IMR-90 (cell line): ENCODE results near the gene GPR27. TPM values are rescaled to one million over a fixed set of nuclear protein-coding genes. Genes with fewer than 3 reads are reported as not detected.

Experiments used
- ATAC-seq: fragments of 200-7000 bp; cut with Tn5 transposase; 2 replicates; pipeline ENCODE4 v1.9.1; 2020; ENCODE audit warnings: low read depth, mild to moderate bottlenecking, moderate library complexity
- BruUV-seq: library from RNA; stranded (reverse); fragments of 400-500 nt; replicated peaks from 2 replicates; lab custom pipeline; 2021; lab: Mats Ljungman, UMichigan
- CTCF ChIA-PET: fragments of 300-600 bp; formaldehyde crosslinking; extraction: SDS; loops from one replicate; lab custom pipeline; 2021; ENCODE audit warnings: antibody characterized with exemption; lab: Yijun Ruan, JAX
- POLR2A ChIA-PET: fragments of 300-600 bp; sonication (Branson Sonifier 250); formaldehyde crosslinking; loops from one replicate; lab custom pipeline; 2022; ENCODE audit warnings: antibody characterized with exemption; ENCODE audit not compliant: unreplicated experiment; lab: Charles Lee
- DNase-seq: peaks from one replicate; pipeline ENCODE4 v3.0.0; 2013
- H2AFZ ChIP-seq: replicated peaks from 2 replicates; pipeline ENCODE3; 2013; ENCODE audit warnings: low read length, mild to moderate bottlenecking; ENCODE audit not compliant: poor library complexity
- H2AK5ac ChIP-seq: 2 replicates; pipeline ENCODE4 v1.6.1; 2013; ENCODE audit warnings: low read depth, low read length, inconsistent platforms
- H2AK9ac ChIP-seq: replicated peaks from 2 replicates; pipeline ENCODE3; 2013; ENCODE audit warnings: mild to moderate bottlenecking, low read depth, low read length, moderate library complexity; ENCODE audit not compliant: poor library complexity
- H2BK120ac ChIP-seq: 2 replicates; pipeline ENCODE4 v1.6.1; 2013; ENCODE audit warnings: low read depth, low read length, inconsistent platforms
- H2BK15ac ChIP-seq: 3 replicates; pipeline ENCODE4 v1.6.1; 2013; ENCODE audit warnings: low read depth, low read length, inconsistent platforms
- H2BK20ac ChIP-seq: 2 replicates; pipeline ENCODE4 v1.6.1; 2013; ENCODE audit warnings: low read depth, mild to moderate bottlenecking, inconsistent platforms, low read length, moderate library complexity
- H2BK5ac ChIP-seq: 2 replicates; pipeline ENCODE4 v1.6.1; 2013; ENCODE audit warnings: mild to moderate bottlenecking, low read depth, low read length, inconsistent platforms; ENCODE audit not compliant: poor library complexity, severe bottlenecking
- H3K14ac ChIP-seq: replicated peaks from 2 replicates; pipeline ENCODE4 v1.6.1; 2013; ENCODE audit warnings: low read depth, low read length, inconsistent platforms
- H3K18ac ChIP-seq: 2 replicates; pipeline ENCODE4 v1.6.1; 2013; ENCODE audit warnings: low read depth, low read length, control low read depth
- H3K23ac ChIP-seq: 2 replicates; pipeline ENCODE4 v1.6.1; 2013; ENCODE audit warnings: low read depth, low read length, inconsistent platforms
- H3K27ac ChIP-seq: 2 replicates; pipeline ENCODE4 v1.5.1; 2013; ENCODE audit warnings: mild to moderate bottlenecking, control low read depth, low read length; ENCODE audit not compliant: insufficient read depth
- H3K27me3 ChIP-seq: 2 replicates; pipeline ENCODE4 v1.6.1; 2013; ENCODE audit warnings: low read length; ENCODE audit not compliant: control insufficient read depth, insufficient read depth
- H3K36me3 ChIP-seq: 2 replicates; pipeline ENCODE4 v1.6.1; 2013; ENCODE audit warnings: low read length, mixed read lengths; ENCODE audit not compliant: control insufficient read depth, insufficient read depth
- H3K4ac ChIP-seq: 2 replicates; pipeline ENCODE4 v1.6.1; 2013; ENCODE audit warnings: low read depth, low read length, inconsistent platforms
- H3K4me1 ChIP-seq: 2 replicates; pipeline ENCODE4 v1.6.1; 2013; ENCODE audit warnings: low read length, mixed read lengths; ENCODE audit not compliant: control insufficient read depth, insufficient read depth
- H3K4me2 ChIP-seq: 2 replicates; pipeline ENCODE4 v1.6.1; 2013; ENCODE audit warnings: low read depth, mild to moderate bottlenecking, control low read depth, low read length, moderate library complexity
- H3K4me3 ChIP-seq: 2 replicates; pipeline ENCODE4 v1.5.1; 2013; ENCODE audit warnings: low read depth, mild to moderate bottlenecking, control low read depth, low read length, moderate library complexity; ENCODE audit not compliant: insufficient read depth
- H3K56ac ChIP-seq: 2 replicates; pipeline ENCODE4 v1.6.1; 2013; ENCODE audit warnings: low read length, inconsistent platforms; ENCODE audit not compliant: insufficient read depth; ENCODE audit errors: extremely low read depth
- H3K79me1 ChIP-seq, 2 experiments: 2 replicates each; pipeline ENCODE4 v1.6.1; 2013; ENCODE audit warnings: low read length in 2 of 2, inconsistent platforms in 1 of 2, low read depth in 1 of 2
- H3K9ac ChIP-seq: 2 replicates; pipeline ENCODE4 v1.6.1; 2013; ENCODE audit warnings: low read depth, low read length, control low read depth
- H3K9me1 ChIP-seq: 2 replicates; pipeline ENCODE4 v1.6.1; 2013; ENCODE audit warnings: low read length, inconsistent platforms; ENCODE audit not compliant: insufficient read depth
- H3K9me3 ChIP-seq: 2 replicates; pipeline ENCODE4 v1.6.1; 2013; ENCODE audit warnings: low read length; ENCODE audit not compliant: control insufficient read depth, insufficient read depth
- H4K20me1 ChIP-seq: 2 replicates; pipeline ENCODE4 v1.6.1; 2013; ENCODE audit warnings: low read length, inconsistent platforms; ENCODE audit not compliant: insufficient read depth
- H4K5ac ChIP-seq: 2 replicates; pipeline ENCODE4 v1.6.1; 2013; ENCODE audit warnings: mild to moderate bottlenecking, low read depth, low read length, control low read depth
- H4K8ac ChIP-seq, 2 experiments: 2 replicates each; pipeline ENCODE4 v1.6.1; 2013; ENCODE audit warnings: low read depth in 2 of 2, low read length in 2 of 2, control low read depth in 1 of 2, inconsistent platforms in 1 of 2
- H4K91ac ChIP-seq: 2 replicates; pipeline ENCODE4 v1.6.1; 2013; ENCODE audit warnings: low read depth, low read length, inconsistent platforms; ENCODE audit not compliant: insufficient read depth
- BHLHE40 ChIP-seq: fragments of 150-350 bp; IDR thresholded peaks from 2 replicates; pipeline ENCODE4 v1.6.1; 2016; ENCODE audit warnings: mild to moderate bottlenecking, low read depth, low read length
- MAFK ChIP-seq: IDR thresholded peaks from 2 replicates; pipeline ENCODE4 v1.6.1; 2012; ENCODE audit warnings: low read depth, low read length, improper control_type of control experiment
- NFE2L2 ChIP-seq: fragments of 150-350 bp; IDR thresholded peaks from 2 replicates; pipeline ENCODE4 v1.6.1; 2016; ENCODE audit warnings: low read depth, mild to moderate bottlenecking, low read length
- USF2 ChIP-seq: fragments of 150-350 bp; IDR thresholded peaks from 2 replicates; pipeline ENCODE4 v1.6.1; 2017; ENCODE audit warnings: mild to moderate bottlenecking, antibody characterized with exemption, low read length, low read depth
- WGBS, 2 experiments: methylation state at CpG; one replicate each; pipeline versions ENCODE4 v1.1.5 to v1.1.7; 2013; ENCODE audit warnings: missing lambda C conversion rate in 2 of 2; ENCODE audit not compliant: insufficient read length in 1 of 2; ENCODE audit errors: extremely low coverage in 2 of 2; 5-methylcytosine and 5-hydroxymethylcytosine counted together
- dilution Hi-C: fragments of 300-500 bp; cut with HindIII; formaldehyde crosslinking; loops from one replicate; pipeline ENCODE4 v1.14.3; 2018; ENCODE audit warnings: low sequenced_read_pairs; ENCODE audit not compliant: unreplicated experiment
- in situ Hi-C: fragments of 300-500 bp; cut with MboI; formaldehyde crosslinking; loops from 3 replicates; pipeline ENCODE4 v1.14.3; 2019; ENCODE audit warnings: low sequenced_read_pairs, inconsistent platforms, mixed read lengths
- intact Hi-C: fragments of 100-400 bp; cut with micrococcal nuclease; formaldehyde crosslinking; loops from 2 replicates; pipeline ENCODE4 v1.10.0; 2022
- polyA plus RNA-seq, 3 experiments: library from polyadenylated mRNA; depleted of rRNA; stranded (reverse); fragments of >200 nt; gene quantifications; 2 replicates each; pipeline ENCODE4 v1.2.3, GENCODE V29; 2012; ENCODE audit warnings: low replicate concordance in 1 of 3
- total RNA-seq: library from RNA; depleted of rRNA; stranded (reverse); fragments of >200 nt; gene quantifications from 2 replicates; pipeline ENCODE4 v1.2.3, GENCODE V29; 2012

The GPR27 gene
- total and polyA plus RNA-seq, 2 of the 4 experiments (the other 2 are of a cell fraction): not detected

- H3K27me3 ChIP-seq: peaks cover 13% of the 10 kb centered on the region
- no peaks in the 10 kb centered on the region for H3K4me1 ChIP-seq
- intact Hi-C loops (no loop called here), dilution Hi-C loops (no loop called here), in situ Hi-C loops (no loop called here)
- no peak for TF ChIP-seq USF2
- no peak for TF ChIP-seq MAFK
- TF ChIP-seq BHLHE40: no peak
- TF ChIP-seq NFE2L2: no peak
- H3K4me2 ChIP-seq: no peak overlapping the region
- H4K20me1 ChIP-seq: no peaks in the 10 kb centered on the region
- no peaks in the 10 kb centered on the region for H3K9me3 ChIP-seq
- POLR2A ChIA-PET: no interaction called here
- H3K36me3 ChIP-seq: no peaks in the 10 kb centered on the region
- no peaks in the 10 kb centered on the region for H3K79me1 ChIP-seq
- no peak overlapping the region for H4K5ac ChIP-seq
- H3K18ac ChIP-seq: no peak overlapping the region
- H3K9ac ChIP-seq: no peak overlapping the region
- ATAC-seq (no peak), DNase-seq (no peak)
- no peak overlapping the region for H4K91ac ChIP-seq
- no peak overlapping the region for H3K56ac ChIP-seq
- no peak overlapping the region for H2BK120ac ChIP-seq
- H3K27ac ChIP-seq: no peak overlapping the region
- H2BK15ac ChIP-seq: no peak overlapping the region
- H2AFZ ChIP-seq: no peak overlapping the region
- WGBS, 2 experiments: no CpG with 5 or more reads among the region's 5 CpGs
- CTCF ChIA-PET: no interaction called here
- H4K8ac ChIP-seq: no peak overlapping the region
- no peak overlapping the region for H3K23ac ChIP-seq
- no peak overlapping the region for H2BK5ac ChIP-seq
- H2AK5ac ChIP-seq: no peak overlapping the region
- H2BK20ac ChIP-seq: no peak overlapping the region
- H3K9me1 ChIP-seq: no peaks in the 10 kb centered on the region
- H3K14ac ChIP-seq: no peak overlapping the region
- no peak overlapping the region for H3K4ac ChIP-seq
- H3K4me3 ChIP-seq: no peak overlapping the region
- no TSS peak for BruUV-seq
- no peak overlapping the region for H2AK9ac ChIP-seq
Observed at GRCh38 chr3:71763426-71763825, 9.8 kb downstream of the GPR27 start.
